A172 (cell line): ENCODE measurements around the gene RPN1. TPM values are rescaled to one million over a fixed set of nuclear protein-coding genes. Genes with fewer than 3 reads are reported as not detected.
A peak's percentile ranks its signal among the peaks of the same experiment; 100 is the strongest.
"Not testable (repeated sequence)": the region's sequence is repeated elsewhere in the genome, so short reads cannot be mapped to it uniquely, and the experiment has no call there.

Source experiments
- DNase-seq: peaks from one replicate; pipeline ENCODE4 v3.0.0-alpha.2; 2015; ENCODE audit warnings: low spot score
- total RNA-seq: library from RNA; depleted of rRNA; stranded (reverse); fragments of >200 nt; shearing (Covaris generic); gene quantifications from 2 replicates; pipeline ENCODE4 v1.2.3, GENCODE V29; 2014

RPN1 gene
- total RNA-seq, 1 experiment from 2014 or later, result 425 TPM

- no peak for DNase-seq
Measured at GRCh38 chr3:128610451-128611070, 40.1 kb downstream of the RPN1 start.

DNA sequence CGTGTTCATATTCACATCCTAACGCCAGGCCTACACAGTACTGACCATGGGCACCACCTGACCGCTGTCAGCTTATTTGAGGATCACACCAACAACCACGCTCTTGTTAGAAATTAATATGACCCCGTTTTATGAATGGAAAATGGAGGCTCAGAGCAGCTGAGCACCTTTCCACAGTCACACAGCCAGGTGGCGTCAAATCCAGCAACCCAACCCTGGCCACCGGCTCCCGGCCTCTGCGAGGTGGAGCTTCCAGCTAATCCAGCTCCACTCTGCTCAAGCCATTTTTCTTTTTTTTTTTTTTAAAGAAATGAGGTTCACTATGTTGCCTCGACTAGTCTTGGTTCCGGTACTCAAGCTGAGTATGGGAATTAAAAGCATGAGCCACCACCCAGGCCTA is 41.3 kb downstream of the RPN1 start:
- DNase-seq, result no peak

DNA sequence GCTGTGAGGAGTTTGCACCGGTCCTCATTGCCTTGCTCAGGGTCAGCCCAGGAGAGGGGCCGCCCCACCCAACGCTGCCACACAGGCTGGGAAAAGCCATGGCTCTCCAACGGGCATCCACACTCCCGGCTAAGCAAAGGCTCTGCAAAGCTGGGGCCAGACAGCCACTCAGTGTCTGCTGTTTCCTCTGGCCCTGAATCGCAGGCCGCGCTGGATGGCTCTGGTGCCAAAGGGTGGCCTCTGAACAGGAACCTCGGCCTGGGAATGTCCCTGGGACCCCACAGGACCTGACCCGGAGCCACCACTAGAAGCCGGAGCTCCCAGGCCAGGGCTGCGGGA is 42.9 kb downstream of the RPN1 start:
- no peak for DNase-seq

DNA sequence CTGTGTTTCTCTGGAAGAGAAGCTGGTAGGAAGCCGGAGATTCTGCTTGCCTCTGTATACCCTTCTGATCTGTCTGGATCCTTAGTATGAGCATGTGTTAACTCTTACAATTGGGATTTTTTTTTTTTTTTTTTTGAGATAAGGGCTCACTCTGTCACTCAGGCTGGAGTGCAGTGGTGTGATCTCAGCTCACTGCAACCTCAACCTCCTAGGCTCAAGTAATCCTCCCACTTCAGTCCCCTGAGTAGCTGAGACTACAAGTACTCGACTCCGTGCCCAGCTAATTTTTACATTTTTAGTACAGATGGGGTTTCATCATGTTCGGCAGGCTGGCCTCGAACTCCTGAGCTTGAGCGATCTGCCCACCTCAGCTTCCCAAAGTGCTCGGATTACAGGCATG is 44.5 kb downstream of the RPN1 start:
- no peak for DNase-seq

DNA sequence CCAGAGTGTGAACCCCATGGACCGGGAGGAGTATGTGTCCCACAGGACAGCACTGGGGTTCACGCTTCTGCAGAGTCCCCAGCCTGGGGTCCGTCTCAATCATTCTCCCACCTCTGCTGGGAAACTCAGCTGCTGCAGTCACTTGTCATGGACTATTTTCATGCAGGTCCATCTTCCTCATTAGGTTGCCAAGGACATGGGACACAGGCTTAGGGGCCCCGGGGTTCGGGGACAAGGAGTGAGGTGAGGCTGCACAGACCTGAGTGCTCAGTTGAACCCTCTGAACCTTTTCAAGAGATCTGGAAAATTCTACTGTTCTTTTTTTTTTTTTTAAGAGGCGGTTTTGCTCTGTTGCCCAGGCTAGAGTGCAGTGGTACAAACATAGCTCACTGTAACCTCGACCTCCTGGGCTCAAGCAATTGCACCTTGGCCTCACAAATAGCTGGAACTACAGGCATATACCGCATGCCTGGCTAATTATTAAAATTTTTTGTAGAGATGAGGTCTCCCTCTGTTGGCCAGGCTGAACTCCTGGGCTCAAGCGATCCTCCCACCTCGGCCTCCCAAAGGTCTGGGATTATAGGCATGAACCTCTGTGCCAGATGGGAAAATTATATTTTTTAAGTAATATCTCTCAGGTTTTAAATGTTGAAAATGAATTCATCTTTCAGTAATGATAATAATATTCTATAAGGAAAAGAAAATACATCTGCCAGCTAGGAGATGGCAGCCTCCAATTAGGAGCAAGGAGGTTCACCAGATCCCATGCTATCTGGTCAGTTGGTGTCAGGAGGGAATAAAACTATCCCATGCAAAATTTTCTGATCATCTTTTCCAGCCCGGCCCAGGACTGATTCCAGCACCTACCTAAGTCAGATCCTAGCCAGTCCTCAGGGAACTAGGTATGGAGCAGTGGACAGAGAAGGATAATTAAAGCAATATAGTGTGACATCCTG is 45.2 kb downstream of the RPN1 start:
- DNase-seq, result no peak

- no peak for DNase-seq
Measured at GRCh38 chr3:128603811-128604775, 46.5 kb downstream of the RPN1 start.

GRCh38 chr3:128603313-128603712 is 47.3 kb downstream of the RPN1 start:
- DNase-seq, result no peak

GRCh38 chr3:128598884-128599664 is 51.5 kb downstream of the RPN1 start:
- DNase-seq, result peak; percentile 15

GRCh38 chr3:128597900-128598299 is 52.7 kb downstream of the RPN1 start:
- no peak for DNase-seq

DNA sequence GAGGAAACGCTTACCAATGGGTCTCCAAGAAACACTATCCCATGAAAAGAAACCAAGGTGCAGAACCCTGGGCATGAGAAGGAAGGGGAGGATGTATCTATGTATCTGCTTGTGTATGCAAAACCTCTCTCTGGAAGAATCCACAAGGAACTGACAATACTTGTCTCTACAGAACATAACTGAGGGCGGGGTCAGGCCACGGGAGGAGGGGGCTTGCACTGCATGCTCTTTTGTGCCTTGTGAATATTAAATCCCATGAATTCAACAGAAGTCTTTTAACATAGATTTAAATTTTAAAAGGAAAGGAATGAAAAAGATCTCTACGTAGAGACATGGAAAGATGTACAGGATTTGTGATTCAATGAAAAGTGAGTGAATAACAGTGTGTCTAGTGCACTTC is 57.8 kb downstream of the RPN1 start:
- DNase-seq, result no peak

DNA sequence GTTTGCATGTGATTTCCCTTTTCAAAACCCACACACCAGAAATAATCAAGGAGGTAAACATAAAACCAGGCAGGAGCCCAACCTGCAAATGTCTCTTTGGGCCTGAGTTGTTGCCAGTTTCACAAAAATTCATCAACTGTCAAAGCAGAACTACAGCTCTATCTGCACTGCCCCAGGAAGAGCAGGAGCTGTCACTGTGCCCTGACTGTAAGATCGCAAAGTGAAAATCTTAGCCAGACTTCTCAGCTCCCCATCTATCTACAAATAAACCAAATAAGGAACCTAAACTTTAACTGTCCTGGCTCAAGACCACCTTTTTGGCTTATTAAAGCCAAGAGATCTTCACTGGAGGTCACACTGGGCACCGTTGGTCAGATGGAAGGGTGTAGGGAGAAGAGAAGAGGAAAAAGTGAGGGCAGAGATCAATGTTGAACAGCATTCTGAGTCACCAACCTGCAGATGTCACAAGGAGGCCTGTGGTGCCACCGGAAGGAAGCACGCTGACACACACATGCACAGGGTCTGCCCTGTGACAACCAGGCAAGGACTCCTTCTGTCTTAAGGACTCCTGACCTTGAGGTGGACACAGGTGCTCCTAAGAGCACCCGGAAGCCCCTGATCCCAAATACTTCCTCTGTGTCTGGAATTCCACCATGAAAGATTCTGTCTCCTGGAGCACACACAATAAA is 58.7 kb downstream of the RPN1 start:
- DNase-seq, result no peak

GRCh38 chr3:128590948-128591347 is 59.7 kb downstream of the RPN1 start:
- DNase-seq, result no peak

DNA sequence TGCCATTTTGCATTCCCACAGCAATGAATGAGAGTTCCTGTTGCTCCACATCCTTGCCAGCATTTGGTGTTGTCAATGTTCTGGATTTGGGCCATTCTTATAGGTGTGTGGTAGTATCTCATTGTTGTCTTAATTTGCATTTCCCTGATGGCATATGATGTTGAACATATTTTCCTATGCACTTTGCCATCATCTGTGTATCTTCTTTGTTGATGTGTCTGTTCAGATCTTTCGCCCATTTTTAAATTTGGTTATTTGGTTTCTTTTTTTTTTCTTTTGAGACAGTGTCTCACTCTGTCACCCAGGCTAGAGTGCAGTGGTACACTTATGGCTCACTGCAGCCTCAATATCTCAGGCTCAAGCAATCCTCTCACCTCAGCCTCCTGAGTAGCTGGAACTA is 60.6 kb downstream of the RPN1 start:
- not testable (repeated sequence) for DNase-seq

DNA sequence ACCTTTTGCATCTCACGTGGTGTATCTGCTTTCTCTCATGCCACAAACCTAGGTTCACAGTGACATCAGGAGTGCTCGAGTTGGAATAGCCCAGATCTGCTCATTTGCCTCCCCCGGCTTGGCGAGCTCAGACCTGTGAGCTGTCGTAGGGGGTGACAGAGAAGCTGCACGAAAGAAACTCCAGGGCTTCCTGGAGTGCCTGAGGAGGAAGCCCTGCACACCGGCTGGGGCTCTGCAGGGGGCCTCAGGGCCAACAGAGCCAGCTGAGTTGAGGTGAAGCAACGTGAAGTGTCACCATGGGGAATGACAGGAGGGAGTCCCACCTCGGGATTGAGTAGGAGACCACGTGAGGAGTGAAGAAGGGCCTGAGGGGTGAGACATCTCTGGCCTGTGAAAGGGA is 62.5 kb downstream of the RPN1 start:
- DNase-seq, result no peak

DNA sequence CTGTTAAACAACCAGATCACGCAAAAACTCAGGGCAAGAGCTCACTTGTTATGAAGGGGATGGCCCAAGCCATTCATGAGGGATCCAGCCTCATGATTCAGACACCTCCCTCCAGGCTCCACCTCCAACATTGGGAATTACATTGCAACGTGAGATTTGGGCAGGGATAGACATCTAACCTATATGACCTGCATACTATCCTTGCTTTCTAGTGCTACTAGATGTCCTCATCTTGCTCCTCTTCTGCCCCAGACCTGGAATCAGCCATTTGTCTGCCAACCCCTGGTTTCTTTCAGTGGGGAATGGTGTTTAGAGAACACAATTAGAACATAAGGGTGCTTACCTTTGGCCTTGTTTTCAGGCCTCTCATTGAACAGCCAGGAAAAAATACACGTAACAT is 63.2 kb downstream of the RPN1 start:
- no peak for DNase-seq

- not testable (repeated sequence) for DNase-seq
Measured at GRCh38 chr3:128586932-128587331, 63.7 kb downstream of the RPN1 start.

GRCh38 chr3:128586391-128586790 is 64.2 kb downstream of the RPN1 start:
- DNase-seq, result not testable (repeated sequence)

DNA sequence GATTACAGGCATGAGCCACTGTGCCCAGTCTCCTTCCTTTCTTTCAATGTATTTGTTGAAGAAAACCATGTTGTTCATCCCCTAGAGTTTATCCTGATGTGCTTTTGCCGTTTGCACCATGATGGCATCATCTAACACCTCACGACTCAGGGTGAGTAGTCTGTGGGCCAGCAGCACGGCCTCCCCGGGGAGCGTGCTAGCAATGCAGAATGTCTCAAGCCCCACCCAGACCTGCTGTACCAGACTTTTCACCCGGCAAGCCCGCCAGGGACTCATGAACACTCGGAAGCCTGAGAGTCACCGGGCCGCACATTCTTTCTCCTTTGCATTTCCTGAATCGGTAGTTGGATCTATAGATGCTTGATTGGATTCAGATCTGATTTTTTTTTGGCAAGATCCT is 64.6 kb downstream of the RPN1 start:
- no peak for DNase-seq

- no peak for DNase-seq
Measured at GRCh38 chr3:128585189-128585588, 65.4 kb downstream of the RPN1 start.

DNA sequence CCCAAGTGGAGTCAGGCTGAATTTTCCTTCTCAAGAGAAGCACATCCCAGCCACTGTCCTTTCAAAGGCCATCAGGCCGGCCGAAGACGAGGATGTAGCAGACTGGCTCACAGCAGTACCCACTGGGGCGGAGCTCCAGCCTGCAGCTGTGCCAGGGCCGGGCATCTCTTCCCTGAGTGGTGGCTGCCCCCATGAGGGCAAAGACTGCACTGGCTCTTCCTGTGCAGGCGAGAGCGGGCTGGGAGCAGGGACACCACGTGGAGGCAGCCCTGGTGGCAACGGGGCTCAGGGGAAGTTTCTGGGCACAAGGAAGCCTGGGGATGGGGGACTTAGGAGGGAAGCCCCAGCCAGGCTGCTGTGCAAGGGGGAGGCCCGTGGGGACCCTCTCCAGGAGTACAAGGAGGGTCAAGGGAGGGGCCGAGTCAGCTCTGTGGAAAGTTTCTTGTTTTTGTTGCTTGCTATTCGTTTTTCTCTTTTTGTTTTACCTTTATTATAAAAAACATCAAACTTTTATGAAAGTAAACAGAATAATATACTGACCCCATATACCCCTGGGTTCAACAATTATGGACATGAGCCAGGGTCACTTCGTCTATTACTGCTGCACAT is 66.1 kb downstream of the RPN1 start:
- peak; percentile 86 for DNase-seq
